ENCODE data around the gene RSKR.

The RSKR gene

GRCh38 chr17:28623696-28624095 lies 9.7 kb upstream of the RSKR start:
- no peak for TF ChIP-seq CTCF (IDR thresholded peaks at IDR 0.05; ENCODE audit: borderline replicate concordance, control extremely low read depth, extremely low read depth, insufficient read depth, missing control alignments)
- DNase-seq (ENCODE audit: low spot score), result no peak
- in situ Hi-C loops (cut with MboI; ENCODE audit: low sequenced_read_pairs, unreplicated experiment), result no loop called here

- no peak for DNase-seq (ENCODE audit: low spot score)
- TF ChIP-seq CTCF (IDR thresholded peaks at IDR 0.05; ENCODE audit: borderline replicate concordance, control extremely low read depth, extremely low read depth, insufficient read depth, missing control alignments), result no peak
- in situ Hi-C loops (cut with MboI; ENCODE audit: low sequenced_read_pairs, unreplicated experiment), result no loop called here
Measured at GRCh38 chr17:28622186-28622585, 8.2 kb upstream of the RSKR start.

GRCh38 chr17:28620010-28620409 lies 6.0 kb upstream of the RSKR start:
- DNase-seq (ENCODE audit: low spot score), result no peak
- in situ Hi-C loops (cut with MboI; ENCODE audit: low sequenced_read_pairs, unreplicated experiment), result no loop called here

GRCh38 chr17:28618464-28618863 lies 4.5 kb upstream of the RSKR start:
- no peak for TF ChIP-seq CTCF (IDR thresholded peaks at IDR 0.05; ENCODE audit: borderline replicate concordance, control extremely low read depth, extremely low read depth, insufficient read depth, missing control alignments)
- in situ Hi-C loops (cut with MboI; ENCODE audit: low sequenced_read_pairs, unreplicated experiment), result no loop called here
- DNase-seq (ENCODE audit: low spot score), result no peak

More at GRCh38 chr17:28620010-28620409, 6.0 kb upstream of the RSKR start:
- TF ChIP-seq CTCF (IDR thresholded peaks at IDR 0.05; ENCODE audit: borderline replicate concordance, control extremely low read depth, extremely low read depth, insufficient read depth, missing control alignments), result no peak

- no peak for DNase-seq (ENCODE audit: low spot score)
- no peak for TF ChIP-seq CTCF (IDR thresholded peaks at IDR 0.05; ENCODE audit: borderline replicate concordance, control extremely low read depth, extremely low read depth, insufficient read depth, missing control alignments)
- in situ Hi-C loops (cut with MboI; ENCODE audit: low sequenced_read_pairs, unreplicated experiment), result no loop called here
Measured at GRCh38 chr17:28616281-28616680, 2.3 kb upstream of the RSKR start.

GRCh38 chr17:28615260-28615940 lies 1.4 kb upstream of the RSKR start:
- in situ Hi-C loops (cut with MboI; ENCODE audit: low sequenced_read_pairs, unreplicated experiment), result no loop called here
- no peak for DNase-seq (ENCODE audit: low spot score)
- no peak for TF ChIP-seq CTCF (IDR thresholded peaks at IDR 0.05; ENCODE audit: borderline replicate concordance, control extremely low read depth, extremely low read depth, insufficient read depth, missing control alignments)
